SK-N-SH (cell line): Measurements from ENCODE around the gene UGT1A1.

ENCODE experiments used
- EP300 ChIP-seq, 2 experiments: IDR thresholded peaks; 2 replicates each; pipeline versions ENCODE4 v1.4.0 to v1.6.1; 2012; ENCODE audit warnings: borderline replicate concordance in 1 of 2, low read depth in 1 of 2, low read length in 1 of 2
- EZH2phosphoT487 ChIP-seq: fragments of 200-600 bp; sonication (generic); IDR thresholded peaks from 2 replicates; pipeline ENCODE4 v1.6.1; 2017; ENCODE audit warnings: low read depth, mixed run types, mild to moderate bottlenecking, antibody characterized with exemption, moderate library complexity, borderline replicate concordance
- JUND ChIP-seq: IDR thresholded peaks from 2 replicates; pipeline ENCODE4 v1.4.0; 2012
- PBX3 ChIP-seq: IDR thresholded peaks from 2 replicates; pipeline ENCODE4; 2012
- POLR2AphosphoS5 ChIP-seq: IDR thresholded peaks from 2 replicates; pipeline ENCODE4 v1.6.1; 2012; ENCODE audit warnings: low read depth, low read length
- RAD21 ChIP-seq: IDR thresholded peaks from 2 replicates; pipeline ENCODE4 v1.6.1; 2012; ENCODE audit warnings: mild to moderate bottlenecking, low read length
- RFX5 ChIP-seq: IDR thresholded peaks from 2 replicates; pipeline ENCODE4 v1.6.1; 2012; ENCODE audit warnings: mild to moderate bottlenecking, improper control_type of control experiment, low read length
- SIN3A ChIP-seq: IDR thresholded peaks from 2 replicates; pipeline ENCODE4 v1.6.1; 2012; ENCODE audit warnings: low read depth, mild to moderate bottlenecking, low read length, moderate library complexity, borderline replicate concordance
- TCF12 ChIP-seq: IDR thresholded peaks from 2 replicates; pipeline ENCODE4 v1.4.0; 2012
- TEAD4 ChIP-seq: IDR thresholded peaks from 2 replicates; pipeline ENCODE4 v1.4.0; 2012; ENCODE audit warnings: mild to moderate bottlenecking, borderline replicate concordance; ENCODE audit not compliant: insufficient read depth
- TF ChIP-seq, protein P1 (sequence below): fragments of 200-600 bp; sonication (generic); IDR thresholded peaks from 2 replicates; pipeline ENCODE4 v1.6.1; 2017; ENCODE audit warnings: antibody characterized with exemption, mild to moderate bottlenecking, moderate library complexity
- TF ChIP-seq, protein P2 (sequence below): fragments of 150-350 bp; IDR thresholded peaks from 2 replicates; pipeline ENCODE4 v1.6.1; 2017; ENCODE audit warnings: antibody characterized with exemption, low read length, low read depth, borderline replicate concordance
- TF ChIP-seq, protein P3 (sequence below): IDR thresholded peaks from 2 replicates; pipeline ENCODE4 v1.4.0; 2012; ENCODE audit warnings: low read depth, borderline replicate concordance

DNA sequence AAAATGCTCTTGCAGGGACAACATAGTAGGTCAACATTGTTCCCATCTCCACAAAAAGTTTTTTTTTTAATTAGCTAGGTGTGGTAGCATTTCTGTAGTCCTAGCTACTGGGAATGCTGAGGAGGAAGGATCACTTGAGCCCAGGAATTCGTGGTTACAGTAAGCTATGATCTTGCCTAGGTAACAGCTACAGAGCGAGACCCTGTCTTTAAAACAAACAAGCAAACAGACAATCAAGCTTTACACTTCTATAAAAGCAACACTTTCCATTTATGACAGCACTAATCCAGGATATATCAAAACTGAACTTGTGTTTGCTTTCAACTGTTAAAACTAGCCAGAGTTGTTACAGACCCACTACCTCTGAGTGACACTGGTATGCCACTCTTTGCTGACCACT is 19.2 kb upstream of the UGT1A1 start:
- TF ChIP-seq POLR2AphosphoS5 (no peak), SIN3A (no peak), PBX3 (no peak), RFX5 (no peak), EZH2phosphoT487 (no peak), TEAD4 (no peak), EP300 (IDR thresholded peaks at IDR 0.05; ENCODE audit: borderline replicate concordance in 1 of 2, low read depth in 1 of 2, low read length in 1 of 2) (no peak), RAD21 (no peak), JUND (no peak), TCF12 (no peak)
- TF ChIP-seq, protein P1, sequence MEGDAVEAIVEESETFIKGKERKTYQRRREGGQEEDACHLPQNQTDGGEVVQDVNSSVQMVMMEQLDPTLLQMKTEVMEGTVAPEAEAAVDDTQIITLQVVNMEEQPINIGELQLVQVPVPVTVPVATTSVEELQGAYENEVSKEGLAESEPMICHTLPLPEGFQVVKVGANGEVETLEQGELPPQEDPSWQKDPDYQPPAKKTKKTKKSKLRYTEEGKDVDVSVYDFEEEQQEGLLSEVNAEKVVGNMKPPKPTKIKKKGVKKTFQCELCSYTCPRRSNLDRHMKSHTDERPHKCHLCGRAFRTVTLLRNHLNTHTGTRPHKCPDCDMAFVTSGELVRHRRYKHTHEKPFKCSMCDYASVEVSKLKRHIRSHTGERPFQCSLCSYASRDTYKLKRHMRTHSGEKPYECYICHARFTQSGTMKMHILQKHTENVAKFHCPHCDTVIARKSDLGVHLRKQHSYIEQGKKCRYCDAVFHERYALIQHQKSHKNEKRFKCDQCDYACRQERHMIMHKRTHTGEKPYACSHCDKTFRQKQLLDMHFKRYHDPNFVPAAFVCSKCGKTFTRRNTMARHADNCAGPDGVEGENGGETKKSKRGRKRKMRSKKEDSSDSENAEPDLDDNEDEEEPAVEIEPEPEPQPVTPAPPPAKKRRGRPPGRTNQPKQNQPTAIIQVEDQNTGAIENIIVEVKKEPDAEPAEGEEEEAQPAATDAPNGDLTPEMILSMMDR, result no peak
- TF ChIP-seq, protein P2, sequence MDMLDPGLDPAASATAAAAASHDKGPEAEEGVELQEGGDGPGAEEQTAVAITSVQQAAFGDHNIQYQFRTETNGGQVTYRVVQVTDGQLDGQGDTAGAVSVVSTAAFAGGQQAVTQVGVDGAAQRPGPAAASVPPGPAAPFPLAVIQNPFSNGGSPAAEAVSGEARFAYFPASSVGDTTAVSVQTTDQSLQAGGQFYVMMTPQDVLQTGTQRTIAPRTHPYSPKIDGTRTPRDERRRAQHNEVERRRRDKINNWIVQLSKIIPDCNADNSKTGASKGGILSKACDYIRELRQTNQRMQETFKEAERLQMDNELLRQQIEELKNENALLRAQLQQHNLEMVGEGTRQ, result no peak
- TF ChIP-seq, protein P3, sequence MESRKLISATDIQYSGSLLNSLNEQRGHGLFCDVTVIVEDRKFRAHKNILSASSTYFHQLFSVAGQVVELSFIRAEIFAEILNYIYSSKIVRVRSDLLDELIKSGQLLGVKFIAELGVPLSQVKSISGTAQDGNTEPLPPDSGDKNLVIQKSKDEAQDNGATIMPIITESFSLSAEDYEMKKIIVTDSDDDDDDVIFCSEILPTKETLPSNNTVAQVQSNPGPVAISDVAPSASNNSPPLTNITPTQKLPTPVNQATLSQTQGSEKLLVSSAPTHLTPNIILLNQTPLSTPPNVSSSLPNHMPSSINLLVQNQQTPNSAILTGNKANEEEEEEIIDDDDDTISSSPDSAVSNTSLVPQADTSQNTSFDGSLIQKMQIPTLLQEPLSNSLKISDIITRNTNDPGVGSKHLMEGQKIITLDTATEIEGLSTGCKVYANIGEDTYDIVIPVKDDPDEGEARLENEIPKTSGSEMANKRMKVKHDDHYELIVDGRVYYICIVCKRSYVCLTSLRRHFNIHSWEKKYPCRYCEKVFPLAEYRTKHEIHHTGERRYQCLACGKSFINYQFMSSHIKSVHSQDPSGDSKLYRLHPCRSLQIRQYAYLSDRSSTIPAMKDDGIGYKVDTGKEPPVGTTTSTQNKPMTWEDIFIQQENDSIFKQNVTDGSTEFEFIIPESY, result no peak
